Stimulated activated CD8-positive, alpha-beta memory T cell treated with anti-CD3 and anti-CD28 coated beads, Interleukin-2, amount 100 ng/mL, for 1 hour (primary cell): ENCODE measurements around the gene TAF8.

Experiments
- DNase-seq, 2 donors: peaks; one replicate each; pipeline ENCODE4 v3.0.0-alpha.2; 2020; ENCODE audit warnings: low read depth in 2 of 2

The TAF8 gene

GRCh38 chr6:42095776-42096541 lies 45.6 kb downstream of the TAF8 start:
- DNase-seq: no peak

GRCh38 chr6:42099340-42100028 lies 49.2 kb downstream of the TAF8 start:
- DNase-seq: no peak

- no peak for DNase-seq
Measured at GRCh38 chr6:42100029-42100901, 49.9 kb downstream of the TAF8 start.

GRCh38 chr6:42101186-42101657 lies 50.9 kb downstream of the TAF8 start:
- no peak for DNase-seq

GRCh38 chr6:42103216-42103615 lies 52.9 kb downstream of the TAF8 start:
- no peak for DNase-seq

GRCh38 chr6:42103753-42104094 lies 53.4 kb downstream of the TAF8 start:
- DNase-seq: no peak

- peak; percentile 22 to 50 for DNase-seq
Measured at GRCh38 chr6:42104095-42104803, 53.9 kb downstream of the TAF8 start.

GRCh38 chr6:42104804-42105125 lies 54.4 kb downstream of the TAF8 start:
- peak in 1 of 2 donors; percentile 10 for DNase-seq

- DNase-seq: no peak
Measured at GRCh38 chr6:42105156-42105648, 54.9 kb downstream of the TAF8 start.

GRCh38 chr6:42105709-42106108 lies 55.4 kb downstream of the TAF8 start:
- no peak for DNase-seq

GRCh38 chr6:42106112-42107023 lies 56.0 kb downstream of the TAF8 start:
- DNase-seq: no peak

GRCh38 chr6:42108071-42108470 lies 57.7 kb downstream of the TAF8 start:
- no peak for DNase-seq

- DNase-seq: no peak
Measured at GRCh38 chr6:42110683-42111082, 60.4 kb downstream of the TAF8 start.

GRCh38 chr6:42112351-42112750 lies 62.0 kb downstream of the TAF8 start:
- DNase-seq: no peak

- DNase-seq: no peak
Measured at GRCh38 chr6:42113936-42114636, 63.8 kb downstream of the TAF8 start.

GRCh38 chr6:42117843-42118161 lies 67.5 kb downstream of the TAF8 start:
- DNase-seq: no peak

- DNase-seq: no peak
Measured at GRCh38 chr6:42118162-42119001, 68.1 kb downstream of the TAF8 start.

GRCh38 chr6:42120895-42121865 lies 70.9 kb downstream of the TAF8 start:
- DNase-seq: no peak
